GM23338 (cell line): ENCODE data around the gene TNFSF12. TPM values are rescaled to one million over a fixed set of nuclear protein-coding genes. Genes with fewer than 3 reads are reported as not detected.

Source experiments
- ATAC-seq: fragments of 200-7000 bp; cut with Tn5 transposase; 3 replicates; pipeline ENCODE4 v1.9.1; 2020
- DNase-seq: peaks from one replicate; pipeline ENCODE4 v3.0.0-alpha.2; 2015; ENCODE audit warnings: low spot score
- H2AFZ ChIP-seq: fragments of 200-600 bp; sonication (generic); 2 replicates; pipeline ENCODE4 v1.8.0; 2016; ENCODE audit warnings: antibody characterized with exemption, mild to moderate bottlenecking, moderate library complexity
- H3F3A ChIP-seq: fragments of 200-600 bp; sonication (generic); replicated peaks from 2 replicates; pipeline ENCODE4 v1.8.0; 2017; ENCODE audit warnings: antibody characterized with exemption, mixed run types, low read depth
- H3K27ac ChIP-seq: fragments of 200-600 bp; sonication (generic); 2 replicates; pipeline ENCODE4 v1.6.1; 2016; ENCODE audit warnings: low read depth
- H3K27me3 ChIP-seq: fragments of 200-600 bp; sonication (generic); 2 replicates; pipeline ENCODE4 v1.8.0; 2016; ENCODE audit warnings: mild to moderate bottlenecking, mixed run types, moderate library complexity; ENCODE audit not compliant: insufficient read depth
- H3K36me3 ChIP-seq: fragments of 200-600 bp; sonication (generic); 2 replicates; pipeline ENCODE4 v1.8.0; 2016; ENCODE audit warnings: mild to moderate bottlenecking; ENCODE audit not compliant: insufficient read depth
- H3K4me1 ChIP-seq: fragments of 200-600 bp; sonication (generic); 2 replicates; pipeline ENCODE4 v1.8.0; 2016; ENCODE audit warnings: mild to moderate bottlenecking, moderate library complexity; ENCODE audit not compliant: insufficient read depth
- H3K4me2 ChIP-seq: fragments of 200-600 bp; sonication (generic); 2 replicates; pipeline ENCODE4 v1.7.1; 2017; ENCODE audit warnings: mixed run types
- H3K4me3 ChIP-seq: fragments of 200-600 bp; sonication (generic); 2 replicates; pipeline ENCODE4 v1.6.1; 2016; ENCODE audit warnings: mixed run types
- H3K79me2 ChIP-seq: fragments of 200-600 bp; sonication (generic); replicated peaks from 2 replicates; pipeline ENCODE4 v1.8.0; 2017; ENCODE audit warnings: mild to moderate bottlenecking; ENCODE audit not compliant: insufficient read depth
- H3K9me2 ChIP-seq: fragments of 200-600 bp; sonication (generic); 2 replicates; pipeline ENCODE4 v1.8.0; 2017; ENCODE audit not compliant: insufficient read depth
- H4K20me1 ChIP-seq: fragments of 200-600 bp; sonication (generic); replicated peaks from 2 replicates; pipeline ENCODE4 v1.8.0; 2017; ENCODE audit warnings: mild to moderate bottlenecking; ENCODE audit not compliant: insufficient read depth
- H3K27ac Mint-ChIP-seq: 2 replicates; pipeline ENCODE4 v1.8.0; 2020; ENCODE audit warnings: inconsistent platforms, mild to moderate bottlenecking, moderate library complexity, mixed read lengths
- H3K27me3 Mint-ChIP-seq: 3 replicates; pipeline ENCODE4 v1.8.0; 2022; ENCODE audit warnings: low read depth, mild to moderate bottlenecking, moderate library complexity, mixed read lengths, inconsistent platforms; ENCODE audit not compliant: insufficient read depth, poor library complexity
- H3K36me3 Mint-ChIP-seq: 3 replicates; pipeline ENCODE4 v1.8.0; 2021; ENCODE audit warnings: low read depth, mild to moderate bottlenecking, inconsistent platforms, moderate library complexity, mixed read lengths
- H3K4me1 Mint-ChIP-seq: 3 replicates; pipeline ENCODE4 v1.8.0; 2020; ENCODE audit warnings: mild to moderate bottlenecking, inconsistent platforms, mixed read lengths
- H3K4me3 Mint-ChIP-seq: 3 replicates; pipeline ENCODE4 v1.8.0; 2021; ENCODE audit warnings: moderate library complexity, mild to moderate bottlenecking, inconsistent platforms, mixed read lengths
- H3K9me3 Mint-ChIP-seq: 3 replicates; pipeline ENCODE4 v1.8.0; 2020; ENCODE audit warnings: moderate library complexity, mild to moderate bottlenecking, inconsistent platforms, mixed read lengths
- EZH2 ChIP-seq: fragments of 200-600 bp; sonication (generic); IDR thresholded peaks from one replicate; pipeline ENCODE4 v1.8.0; 2017; ENCODE audit warnings: antibody characterized with exemption, mild to moderate bottlenecking, low read depth; ENCODE audit not compliant: unreplicated experiment
- NANOG ChIP-seq: IDR thresholded peaks from 2 replicates; pipeline ENCODE4 v1.6.1; 2016; ENCODE audit warnings: antibody characterized with exemption, borderline replicate concordance
- POLR2AphosphoS5 ChIP-seq: IDR thresholded peaks from 2 replicates; pipeline ENCODE4 v1.6.1; 2016; ENCODE audit warnings: antibody characterized with exemption, low read depth
- STAT1 ChIP-seq: IDR thresholded peaks from one replicate; pipeline ENCODE4 v1.6.1; 2016; ENCODE audit warnings: antibody characterized with exemption; ENCODE audit not compliant: unreplicated experiment
- polyA plus RNA-seq: library from polyadenylated mRNA; unstranded; fragments of >200 nt; fragmentation: Nextera tagmentation; extraction: Ambion mirVana; gene quantifications from 2 replicates; pipeline ENCODE4 v1.2.1, GENCODE V29; 2016
- total RNA-seq: library from RNA; depleted of rRNA; stranded (reverse); fragments of >200 nt; shearing (Covaris generic); gene quantifications from 2 replicates; pipeline ENCODE4 v1.2.3, GENCODE V29; 2014
- TF ChIP-seq, protein P1 (sequence below): IDR thresholded peaks from 2 replicates; pipeline ENCODE4 v1.6.1; 2016; ENCODE audit warnings: antibody characterized with exemption
- TF ChIP-seq, protein P2 (sequence below): fragments of 250-450 bp; sonication (Bioruptor Pico); IDR thresholded peaks from 2 replicates; pipeline ENCODE4 v1.5.0; 2020; ENCODE audit warnings: mild to moderate bottlenecking, moderate library complexity

Gene TNFSF12
- total and polyA plus RNA-seq, 2 experiments from 2014 or later: 3.5 to 6.0 TPM

DNA sequence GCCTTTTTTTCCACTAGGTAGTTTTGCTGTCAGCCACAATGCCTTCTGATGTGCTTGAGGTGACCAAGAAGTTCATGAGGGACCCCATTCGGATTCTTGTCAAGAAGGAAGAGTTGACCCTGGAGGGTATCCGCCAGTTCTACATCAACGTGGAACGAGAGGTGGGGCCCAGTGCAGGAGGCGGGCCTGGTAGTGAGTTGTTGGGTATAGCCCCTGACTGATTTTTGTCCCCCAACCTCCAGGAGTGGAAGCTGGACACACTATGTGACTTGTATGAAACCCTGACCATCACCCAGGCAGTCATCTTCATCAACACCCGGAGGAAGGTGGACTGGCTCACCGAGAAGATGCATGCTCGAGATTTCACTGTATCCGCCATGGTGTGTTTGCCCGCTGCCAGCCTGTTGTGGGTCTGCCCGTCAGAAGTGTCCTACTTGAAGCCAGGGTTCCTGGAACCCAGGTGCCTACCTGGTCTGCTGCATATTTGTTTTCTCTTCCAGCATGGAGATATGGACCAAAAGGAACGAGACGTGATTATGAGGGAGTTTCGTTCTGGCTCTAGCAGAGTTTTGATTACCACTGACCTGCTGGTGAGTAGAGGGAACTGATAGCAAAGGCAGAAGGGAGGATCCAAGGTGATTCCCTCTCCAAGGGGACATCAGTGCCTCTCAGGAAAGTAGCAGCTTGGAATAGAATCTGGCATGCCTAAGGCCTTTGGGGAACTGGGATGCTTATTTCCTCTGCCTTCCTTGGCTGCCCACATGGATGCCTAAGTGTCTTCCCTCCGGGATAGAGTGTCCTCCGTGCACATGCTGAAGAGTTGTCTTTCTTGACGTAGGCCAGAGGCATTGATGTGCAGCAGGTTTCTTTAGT is 28.7 kb downstream of the TNFSF12 start:
- peaks cover 62% of the 10 kb centered on the region for H3K27me3 Mint-ChIP-seq

More for the DNA sequence above, 28.7 kb downstream of the TNFSF12 start:
- peaks cover 82% of the 10 kb centered on the region for H3F3A ChIP-seq
- H3K4me2 ChIP-seq: no peak overlapping the region
- H3K9me3 Mint-ChIP-seq: peaks cover 16% of the 10 kb centered on the region; the same call in 2 of the 3 replicates
- ATAC-seq: no peak
- H3K9me2 ChIP-seq: no peaks in the 10 kb centered on the region
- no peak overlapping the region for H3K4me3 ChIP-seq
- no peak for DNase-seq
- no peaks in the 10 kb centered on the region for H3K27me3 ChIP-seq
- peak overlapping the region; percentile 90; the same call in 1 of the 3 replicates for H3K4me3 Mint-ChIP-seq
- H3K36me3 ChIP-seq: peaks cover 46% of the 10 kb centered on the region
- H3K4me1 Mint-ChIP-seq: peaks cover 70% of the 10 kb centered on the region
- no peak overlapping the region for H2AFZ ChIP-seq
- H3K27ac Mint-ChIP-seq: peak overlapping the region; percentile 64
- H3K4me1 ChIP-seq: peaks cover 40% of the 10 kb centered on the region
- peaks cover 40% of the 10 kb centered on the region for H4K20me1 ChIP-seq
- peak overlapping the region; percentile 97 for H3K27ac ChIP-seq
- H3K79me2 ChIP-seq: peaks cover 59% of the 10 kb centered on the region
- TF ChIP-seq POLR2AphosphoS5: peak; percentile 20; the same call in 1 of the 2 replicates
- no peak for TF ChIP-seq EZH2
- no peak for TF ChIP-seq STAT1
- TF ChIP-seq, protein P1, sequence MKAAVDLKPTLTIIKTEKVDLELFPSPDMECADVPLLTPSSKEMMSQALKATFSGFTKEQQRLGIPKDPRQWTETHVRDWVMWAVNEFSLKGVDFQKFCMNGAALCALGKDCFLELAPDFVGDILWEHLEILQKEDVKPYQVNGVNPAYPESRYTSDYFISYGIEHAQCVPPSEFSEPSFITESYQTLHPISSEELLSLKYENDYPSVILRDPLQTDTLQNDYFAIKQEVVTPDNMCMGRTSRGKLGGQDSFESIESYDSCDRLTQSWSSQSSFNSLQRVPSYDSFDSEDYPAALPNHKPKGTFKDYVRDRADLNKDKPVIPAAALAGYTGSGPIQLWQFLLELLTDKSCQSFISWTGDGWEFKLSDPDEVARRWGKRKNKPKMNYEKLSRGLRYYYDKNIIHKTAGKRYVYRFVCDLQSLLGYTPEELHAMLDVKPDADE: no peak
- no peak for TF ChIP-seq NANOG
- TF ChIP-seq, protein P2, sequence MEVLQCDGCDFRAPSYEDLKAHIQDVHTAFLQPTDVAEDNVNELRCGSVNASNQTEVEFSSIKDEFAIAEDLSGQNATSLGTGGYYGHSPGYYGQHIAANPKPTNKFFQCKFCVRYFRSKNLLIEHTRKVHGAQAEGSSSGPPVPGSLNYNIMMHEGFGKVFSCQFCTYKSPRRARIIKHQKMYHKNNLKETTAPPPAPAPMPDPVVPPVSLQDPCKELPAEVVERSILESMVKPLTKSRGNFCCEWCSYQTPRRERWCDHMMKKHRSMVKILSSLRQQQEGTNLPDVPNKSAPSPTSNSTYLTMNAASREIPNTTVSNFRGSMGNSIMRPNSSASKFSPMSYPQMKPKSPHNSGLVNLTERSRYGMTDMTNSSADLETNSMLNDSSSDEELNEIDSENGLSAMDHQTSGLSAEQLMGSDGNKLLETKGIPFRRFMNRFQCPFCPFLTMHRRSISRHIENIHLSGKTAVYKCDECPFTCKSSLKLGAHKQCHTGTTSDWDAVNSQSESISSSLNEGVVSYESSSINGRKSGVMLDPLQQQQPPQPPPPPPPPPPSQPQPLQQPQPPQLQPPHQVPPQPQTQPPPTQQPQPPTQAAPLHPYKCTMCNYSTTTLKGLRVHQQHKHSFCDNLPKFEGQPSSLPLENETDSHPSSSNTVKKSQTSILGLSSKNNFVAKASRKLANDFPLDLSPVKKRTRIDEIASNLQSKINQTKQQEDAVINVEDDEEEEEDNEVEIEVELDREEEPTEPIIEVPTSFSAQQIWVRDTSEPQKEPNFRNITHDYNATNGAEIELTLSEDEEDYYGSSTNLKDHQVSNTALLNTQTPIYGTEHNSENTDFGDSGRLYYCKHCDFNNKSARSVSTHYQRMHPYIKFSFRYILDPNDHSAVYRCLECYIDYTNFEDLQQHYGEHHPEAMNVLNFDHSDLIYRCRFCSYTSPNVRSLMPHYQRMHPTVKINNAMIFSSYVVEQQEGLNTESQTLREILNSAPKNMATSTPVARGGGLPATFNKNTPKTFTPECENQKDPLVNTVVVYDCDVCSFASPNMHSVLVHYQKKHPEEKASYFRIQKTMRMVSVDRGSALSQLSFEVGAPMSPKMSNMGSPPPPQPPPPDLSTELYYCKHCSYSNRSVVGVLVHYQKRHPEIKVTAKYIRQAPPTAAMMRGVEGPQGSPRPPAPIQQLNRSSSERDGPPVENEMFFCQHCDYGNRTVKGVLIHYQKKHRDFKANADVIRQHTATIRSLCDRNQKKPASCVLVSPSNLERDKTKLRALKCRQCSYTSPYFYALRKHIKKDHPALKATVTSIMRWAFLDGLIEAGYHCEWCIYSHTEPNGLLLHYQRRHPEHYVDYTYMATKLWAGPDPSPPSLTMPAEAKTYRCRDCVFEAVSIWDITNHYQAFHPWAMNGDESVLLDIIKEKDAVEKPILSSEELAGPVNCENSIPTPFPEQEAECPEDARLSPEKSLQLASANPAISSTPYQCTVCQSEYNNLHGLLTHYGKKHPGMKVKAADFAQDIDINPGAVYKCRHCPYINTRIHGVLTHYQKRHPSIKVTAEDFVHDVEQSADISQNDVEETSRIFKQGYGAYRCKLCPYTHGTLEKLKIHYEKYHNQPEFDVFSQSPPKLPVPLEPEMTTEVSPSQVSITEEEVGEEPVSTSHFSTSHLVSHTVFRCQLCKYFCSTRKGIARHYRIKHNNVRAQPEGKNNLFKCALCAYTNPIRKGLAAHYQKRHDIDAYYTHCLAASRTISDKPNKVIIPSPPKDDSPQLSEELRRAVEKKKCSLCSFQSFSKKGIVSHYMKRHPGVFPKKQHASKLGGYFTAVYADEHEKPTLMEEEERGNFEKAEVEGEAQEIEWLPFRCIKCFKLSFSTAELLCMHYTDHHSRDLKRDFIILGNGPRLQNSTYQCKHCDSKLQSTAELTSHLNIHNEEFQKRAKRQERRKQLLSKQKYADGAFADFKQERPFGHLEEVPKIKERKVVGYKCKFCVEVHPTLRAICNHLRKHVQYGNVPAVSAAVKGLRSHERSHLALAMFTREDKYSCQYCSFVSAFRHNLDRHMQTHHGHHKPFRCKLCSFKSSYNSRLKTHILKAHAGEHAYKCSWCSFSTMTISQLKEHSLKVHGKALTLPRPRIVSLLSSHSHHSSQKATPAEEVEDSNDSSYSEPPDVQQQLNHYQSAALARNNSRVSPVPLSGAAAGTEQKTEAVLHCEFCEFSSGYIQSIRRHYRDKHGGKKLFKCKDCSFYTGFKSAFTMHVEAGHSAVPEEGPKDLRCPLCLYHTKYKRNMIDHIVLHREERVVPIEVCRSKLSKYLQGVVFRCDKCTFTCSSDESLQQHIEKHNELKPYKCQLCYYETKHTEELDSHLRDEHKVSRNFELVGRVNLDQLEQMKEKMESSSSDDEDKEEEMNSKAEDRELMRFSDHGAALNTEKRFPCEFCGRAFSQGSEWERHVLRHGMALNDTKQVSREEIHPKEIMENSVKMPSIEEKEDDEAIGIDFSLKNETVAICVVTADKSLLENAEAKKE (CRISPR knock-in tag): no peak
- H3K36me3 Mint-ChIP-seq: peaks cover 93% of the 10 kb centered on the region
